ACC112 (cell line): ENCODE results near the gene CCDC81.
A peak's percentile ranks its signal among the peaks of the same experiment; 100 is the strongest.

ENCODE experiments used
- H2AFZ ChIP-seq: fragments of 200-600 bp; sonication (generic); one replicate; pipeline ENCODE4 v1.6.0; 2017; ENCODE audit warnings: antibody characterized with exemption, low read length; ENCODE audit not compliant: unreplicated experiment
- H3K27ac ChIP-seq: fragments of 200-600 bp; sonication (generic); 2 replicates; pipeline ENCODE4 v1.5.1; 2014; ENCODE audit warnings: low read depth, mild to moderate bottlenecking, antibody characterized with exemption, low read length, moderate library complexity
- H3K27me3 ChIP-seq: fragments of 200-600 bp; sonication (generic); 2 replicates; pipeline ENCODE4 v1.6.1; 2014; ENCODE audit warnings: mild to moderate bottlenecking, antibody characterized with exemption, low read length, moderate library complexity, mixed read lengths; ENCODE audit not compliant: insufficient read depth
- H3K36me3 ChIP-seq: fragments of 200-600 bp; sonication (generic); 2 replicates; pipeline ENCODE4 v1.6.1; 2016; ENCODE audit warnings: mild to moderate bottlenecking, antibody characterized with exemption, low read length, moderate library complexity, mixed read lengths; ENCODE audit not compliant: insufficient read depth
- H3K4me1 ChIP-seq: fragments of 200-600 bp; sonication (generic); one replicate; pipeline ENCODE4 v1.6.1; 2016; ENCODE audit warnings: low read length, mixed read lengths; ENCODE audit not compliant: insufficient read depth, unreplicated experiment, control insufficient read depth
- H3K4me3 ChIP-seq: fragments of 200-600 bp; sonication (generic); 2 replicates; pipeline ENCODE4 v1.5.1; 2014; ENCODE audit warnings: mild to moderate bottlenecking, low read depth, low read length
- H3K79me2 ChIP-seq: fragments of 200-600 bp; sonication (generic); one replicate; pipeline ENCODE4 v1.6.0; 2016; ENCODE audit warnings: low read length; ENCODE audit not compliant: control insufficient read depth, unreplicated experiment, insufficient read depth

The CCDC81 gene

GRCh38 chr11:86435711-86436110 is 61.0 kb downstream of the CCDC81 start:
- Histone ChIP-seq H3K4me1 (peaks cover 23% of the 10 kb centered on the region), H2AFZ (no peak overlapping the region), H3K27ac (no peak overlapping the region), H3K27me3 (no peaks in the 10 kb centered on the region), H3K79me2 (no peaks in the 10 kb centered on the region), H3K4me3 (no peak overlapping the region), H3K36me3 (no peaks in the 10 kb centered on the region)

- Histone ChIP-seq H3K27me3 (no peaks in the 10 kb centered on the region), H3K27ac (peak overlapping the region; percentile 0), H3K36me3 (0 out of 2 replicates have a peak, but pooled peaks cover 4% of the 10 kb centered on the region), H3K79me2 (no peaks in the 10 kb centered on the region), H3K4me3 (no peak overlapping the region), H2AFZ (no peak overlapping the region), H3K4me1 (peaks cover 53% of the 10 kb centered on the region)
Measured at GRCh38 chr11:86438685-86439084, 64.0 kb downstream of the CCDC81 start.

- peak overlapping the region; percentile 94 for H3K27ac ChIP-seq
- H3K79me2 ChIP-seq = no peaks in the 10 kb centered on the region
- H2AFZ ChIP-seq = peak overlapping the region; percentile 44
- H3K27me3 ChIP-seq = no peaks in the 10 kb centered on the region
- H3K36me3 ChIP-seq = peaks cover 20% of the 10 kb centered on the region
- peak overlapping the region; percentile 35; the same call in 1 of the 2 replicates for H3K4me3 ChIP-seq
- H3K4me1 ChIP-seq = peaks cover 54% of the 10 kb centered on the region
Measured at GRCh38 chr11:86440305-86440716, 65.6 kb downstream of the CCDC81 start.

- H3K27ac ChIP-seq = peak overlapping the region; percentile 94
- no peaks in the 10 kb centered on the region for H3K79me2 ChIP-seq
- peaks cover 54% of the 10 kb centered on the region for H3K4me1 ChIP-seq
- H3K4me3 ChIP-seq = peak overlapping the region; percentile 35; the same call in 1 of the 2 replicates
- peaks cover 23% of the 10 kb centered on the region for H3K36me3 ChIP-seq
- no peaks in the 10 kb centered on the region for H3K27me3 ChIP-seq
- peak overlapping the region; percentile 44 for H2AFZ ChIP-seq
Measured at GRCh38 chr11:86440843-86441242, 66.2 kb downstream of the CCDC81 start.

- Histone ChIP-seq H3K36me3 (peaks cover 29% of the 10 kb centered on the region), H2AFZ (no peak overlapping the region), H3K27ac (peak overlapping the region; percentile 94), H3K79me2 (no peaks in the 10 kb centered on the region), H3K4me3 (peak overlapping the region; percentile 24; the same call in 1 of the 2 replicates), H3K27me3 (no peaks in the 10 kb centered on the region), H3K4me1 (peaks cover 54% of the 10 kb centered on the region)
Measured at GRCh38 chr11:86442420-86442819, 67.7 kb downstream of the CCDC81 start.

GRCh38 chr11:86442827-86443226 is 68.1 kb downstream of the CCDC81 start:
- no peak overlapping the region for H2AFZ ChIP-seq
- H3K79me2 ChIP-seq = no peaks in the 10 kb centered on the region
- no peaks in the 10 kb centered on the region for H3K27me3 ChIP-seq
- peaks cover 29% of the 10 kb centered on the region for H3K36me3 ChIP-seq
- peak overlapping the region; percentile 94 for H3K27ac ChIP-seq
- peak overlapping the region; percentile 24; the same call in 1 of the 2 replicates for H3K4me3 ChIP-seq
- peaks cover 54% of the 10 kb centered on the region for H3K4me1 ChIP-seq

GRCh38 chr11:86443415-86443814 is 68.7 kb downstream of the CCDC81 start:
- no peak overlapping the region for H3K4me3 ChIP-seq
- no peak overlapping the region for H2AFZ ChIP-seq
- peaks cover 54% of the 10 kb centered on the region for H3K4me1 ChIP-seq
- H3K27ac ChIP-seq = peak overlapping the region; percentile 94
- H3K79me2 ChIP-seq = no peaks in the 10 kb centered on the region
- no peaks in the 10 kb centered on the region for H3K27me3 ChIP-seq
- H3K36me3 ChIP-seq = peaks cover 29% of the 10 kb centered on the region

GRCh38 chr11:86444981-86445380 is 70.3 kb downstream of the CCDC81 start:
- no peaks in the 10 kb centered on the region for H3K27me3 ChIP-seq
- H3K27ac ChIP-seq = no peak overlapping the region
- peaks cover 39% of the 10 kb centered on the region for H3K4me1 ChIP-seq
- H3K79me2 ChIP-seq = no peaks in the 10 kb centered on the region
- H2AFZ ChIP-seq = no peak overlapping the region
- H3K36me3 ChIP-seq = peaks cover 33% of the 10 kb centered on the region
- H3K4me3 ChIP-seq = no peak overlapping the region

GRCh38 chr11:86446163-86446923 is 71.7 kb downstream of the CCDC81 start:
- peaks cover 29% of the 10 kb centered on the region for H3K36me3 ChIP-seq
- H3K27me3 ChIP-seq = no peaks in the 10 kb centered on the region
- H3K27ac ChIP-seq = no peak overlapping the region
- H3K79me2 ChIP-seq = no peaks in the 10 kb centered on the region
- H3K4me1 ChIP-seq = peaks cover 25% of the 10 kb centered on the region
- H2AFZ ChIP-seq = no peak overlapping the region
- no peak overlapping the region for H3K4me3 ChIP-seq

GRCh38 chr11:86446924-86447285 is 72.2 kb downstream of the CCDC81 start:
- Histone ChIP-seq H3K4me3 (no peak overlapping the region), H3K79me2 (no peaks in the 10 kb centered on the region), H3K27ac (no peak overlapping the region), H3K36me3 (peaks cover 29% of the 10 kb centered on the region), H3K27me3 (no peaks in the 10 kb centered on the region), H3K4me1 (peaks cover 20% of the 10 kb centered on the region), H2AFZ (no peak overlapping the region)
